GOT3 (cell line): Measurements from ENCODE around the gene SORCS3.

Source experiments
- DNase-seq: peaks from one replicate; lab custom pipeline; 2025; ENCODE audit warnings: mixed read lengths; lab: John Stamatoyannopoulos, UW

The SORCS3 gene

DNA sequence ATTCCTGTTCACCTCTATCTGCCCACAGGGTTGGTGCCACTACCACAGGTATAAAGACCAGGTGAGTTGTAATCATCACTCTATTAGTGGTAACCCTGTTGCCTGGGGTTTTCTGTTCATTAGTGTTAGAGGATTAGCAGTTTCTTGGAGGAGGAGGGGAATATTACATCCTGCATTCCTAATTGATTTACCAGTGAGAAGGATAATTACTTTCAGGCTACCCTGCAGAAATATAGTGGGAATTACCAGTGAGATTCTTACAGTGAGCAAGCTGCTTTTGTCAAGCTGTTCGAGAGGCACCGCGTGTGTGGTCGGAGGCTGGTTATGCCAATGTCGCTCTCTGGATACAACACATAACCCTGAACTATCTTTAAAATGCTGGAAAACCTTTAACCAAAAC is 280.7 kb downstream of the SORCS3 start:
- DNase-seq, result no peak

DNA sequence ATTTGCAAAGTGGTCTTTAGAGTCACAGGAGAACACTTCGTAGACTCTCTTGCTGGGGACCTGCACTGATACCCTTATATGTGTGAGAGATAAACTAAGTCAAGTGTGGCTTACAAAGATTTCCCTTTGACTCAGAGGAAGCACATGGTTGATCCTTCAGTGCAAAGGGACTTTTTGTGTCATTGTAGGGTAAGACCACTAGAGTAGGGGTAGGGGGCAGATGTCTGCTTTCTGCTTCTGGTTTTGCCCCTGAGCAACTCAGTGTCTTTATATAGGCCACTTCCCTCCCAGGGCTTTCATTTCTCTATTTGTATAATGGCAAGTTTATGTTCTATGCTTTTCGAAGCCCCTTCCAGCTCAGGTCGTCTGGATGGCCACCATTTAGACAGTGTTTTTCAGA is 281.7 kb downstream of the SORCS3 start:
- DNase-seq, result no peak

- DNase-seq, result no peak
Observed at GRCh38 chr10:104923501-104923900, 282.4 kb downstream of the SORCS3 start.

- DNase-seq, result no peak
Observed at GRCh38 chr10:104924101-104924795, 283.2 kb downstream of the SORCS3 start.

DNA sequence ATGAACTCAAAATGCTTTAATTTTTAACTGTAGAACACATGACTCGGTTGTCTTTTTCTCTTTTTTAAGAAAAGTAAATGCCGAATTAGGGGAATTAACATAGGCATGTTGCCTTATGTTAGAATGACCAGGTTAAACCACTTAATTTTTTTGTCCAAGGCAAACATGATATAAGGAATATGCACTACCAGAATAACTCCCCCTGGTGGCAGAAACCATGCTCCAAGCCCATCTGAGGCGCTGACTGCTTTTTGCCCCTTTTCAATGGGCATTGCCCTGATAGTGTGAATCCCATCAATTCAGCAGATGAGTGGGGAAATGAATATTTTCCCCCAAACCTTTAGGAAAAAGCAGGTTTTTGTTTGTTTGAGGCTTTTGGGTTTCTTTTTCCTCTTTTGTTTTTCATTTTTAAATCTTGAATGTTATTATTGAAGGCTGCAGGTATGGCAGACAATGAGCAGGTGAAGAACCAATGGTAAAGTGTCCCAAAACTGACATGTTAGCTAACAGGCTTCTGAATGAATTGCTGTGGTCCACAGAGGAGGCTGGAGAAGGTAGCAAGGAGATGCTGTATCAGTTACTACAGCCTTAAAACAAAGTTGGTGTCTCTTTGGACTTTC is 284.3 kb downstream of the SORCS3 start:
- DNase-seq, result no peak

- no peak for DNase-seq
Observed at GRCh38 chr10:104928734-104929133, 287.6 kb downstream of the SORCS3 start.

DNA sequence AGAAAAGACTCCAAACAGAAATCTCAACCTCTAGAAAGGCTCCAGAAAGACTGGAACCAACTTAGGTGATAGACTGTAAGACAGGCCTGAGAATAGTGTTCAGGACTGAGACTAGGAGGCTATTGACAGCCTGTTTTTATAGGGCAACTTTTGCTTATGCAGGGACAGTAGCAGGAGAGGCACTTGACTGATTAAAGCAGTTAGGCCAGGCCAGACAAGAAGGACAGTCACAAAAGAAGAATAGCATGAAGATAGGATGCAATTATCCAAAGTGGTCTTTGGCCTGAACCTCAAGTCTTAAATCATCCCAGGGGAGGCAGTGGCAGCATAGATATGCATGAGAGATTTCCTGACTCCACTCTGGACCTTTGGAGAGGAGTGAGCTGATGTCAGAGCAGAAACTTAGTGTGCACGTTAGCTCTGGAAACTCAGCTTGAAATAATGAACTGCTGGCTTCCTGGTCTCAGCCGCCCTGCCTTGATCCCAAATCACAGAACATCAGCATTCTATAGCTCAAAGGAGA is 290.6 kb downstream of the SORCS3 start:
- DNase-seq, result no peak

- no peak for DNase-seq
Observed at GRCh38 chr10:104935656-104936055, 294.6 kb downstream of the SORCS3 start.

DNA sequence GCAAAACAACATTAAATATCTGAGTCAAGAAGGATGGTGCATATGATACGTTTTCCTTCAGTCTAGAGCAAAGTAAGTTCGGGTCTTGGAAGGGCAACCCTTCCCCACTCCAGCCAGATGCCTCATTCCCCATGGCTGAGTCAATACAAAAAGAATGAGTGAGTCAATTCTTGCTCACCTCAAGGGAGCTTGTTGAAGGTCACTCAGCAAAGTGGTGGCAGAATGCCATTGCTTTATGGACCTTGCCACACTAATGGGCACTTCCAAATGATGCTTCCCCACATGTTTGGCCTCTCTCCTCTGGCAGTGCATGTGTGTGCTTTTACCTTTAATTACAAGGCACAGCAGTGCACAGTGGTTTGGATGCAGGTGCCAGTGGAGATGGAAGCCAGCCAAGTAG is 296.5 kb downstream of the SORCS3 start:
- peak; percentile 21 for DNase-seq

- no peak for DNase-seq
Observed at GRCh38 chr10:104938031-104938430, 296.9 kb downstream of the SORCS3 start.

GRCh38 chr10:104941662-104942061 is 300.6 kb downstream of the SORCS3 start:
- DNase-seq, result no peak

DNA sequence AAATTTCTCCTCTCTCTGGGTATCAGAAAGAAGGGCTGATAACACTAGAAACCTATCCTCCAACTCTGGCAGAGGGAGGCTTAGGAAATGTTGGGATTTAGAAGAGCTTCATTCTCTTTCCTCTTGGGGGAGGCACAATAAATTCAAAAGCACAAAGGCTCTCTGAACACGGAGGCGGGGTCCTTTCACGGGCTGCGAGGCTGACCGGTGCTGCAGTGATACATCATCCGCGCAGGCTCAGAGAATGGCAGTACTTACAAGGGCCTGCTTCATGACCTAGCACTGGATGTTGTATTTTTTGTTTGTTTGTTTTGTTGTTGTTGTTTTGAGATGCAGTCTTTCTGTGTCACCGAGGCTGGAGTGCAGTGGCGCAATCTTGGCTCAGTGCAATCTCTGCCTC is 306.2 kb downstream of the SORCS3 start:
- DNase-seq, result no peak

GRCh38 chr10:104957178-104957841 is 316.2 kb downstream of the SORCS3 start:
- DNase-seq, result no peak

DNA sequence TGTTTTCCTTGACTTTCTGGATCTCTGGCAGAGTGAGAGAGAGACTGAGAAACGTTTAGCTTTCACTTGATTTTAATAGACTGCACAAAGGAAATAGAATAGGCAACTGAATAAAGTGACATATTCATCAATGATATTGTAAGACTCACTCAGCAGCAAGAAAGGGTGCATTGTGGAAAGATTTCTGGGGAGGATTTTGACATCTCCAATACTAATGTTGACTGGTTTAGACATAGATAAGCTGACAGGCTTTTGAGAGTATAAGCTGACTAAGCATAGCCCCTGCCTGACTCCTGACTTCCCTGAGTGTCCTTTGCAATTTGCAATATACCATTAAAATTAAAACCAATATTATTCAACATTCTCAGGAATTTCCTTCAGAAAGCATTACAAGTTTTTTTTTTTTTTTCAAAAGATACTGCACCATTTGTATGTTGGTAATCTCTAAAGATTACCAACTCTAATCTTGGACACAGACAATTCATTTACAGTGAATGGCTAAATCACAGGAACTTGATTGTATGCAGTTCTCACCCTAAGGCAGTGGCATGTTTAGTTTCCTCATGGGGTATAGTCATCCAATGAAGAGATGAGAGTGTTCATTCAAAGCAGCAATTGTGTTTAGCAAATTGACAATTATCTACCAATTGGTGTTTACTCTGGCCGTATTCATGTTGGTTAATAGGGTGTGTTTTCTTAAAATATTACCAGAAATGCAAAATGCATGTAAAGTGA is 325.6 kb downstream of the SORCS3 start:
- DNase-seq, result no peak

DNA sequence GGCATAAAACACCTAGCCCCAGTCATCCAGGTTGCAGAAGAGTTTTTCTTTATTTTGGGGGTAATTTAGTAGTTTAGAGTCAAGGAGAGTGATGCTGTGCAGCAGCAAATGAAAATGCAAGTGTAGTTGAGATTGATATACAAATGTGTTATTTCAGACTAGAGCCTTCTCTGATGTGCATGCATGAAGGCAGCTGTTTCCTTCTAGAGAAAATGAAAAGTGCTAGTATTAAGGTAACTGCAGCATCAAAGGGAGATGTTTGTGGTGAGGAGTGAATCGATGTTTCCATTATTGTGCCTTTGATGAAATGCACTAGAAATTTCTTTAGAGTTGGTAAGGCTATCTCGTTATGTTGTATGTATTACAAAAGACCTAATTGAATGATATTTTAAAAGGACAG is 339.3 kb downstream of the SORCS3 start:
- no peak for DNase-seq

GRCh38 chr10:104981995-104982394 is 340.9 kb downstream of the SORCS3 start:
- DNase-seq, result no peak

DNA sequence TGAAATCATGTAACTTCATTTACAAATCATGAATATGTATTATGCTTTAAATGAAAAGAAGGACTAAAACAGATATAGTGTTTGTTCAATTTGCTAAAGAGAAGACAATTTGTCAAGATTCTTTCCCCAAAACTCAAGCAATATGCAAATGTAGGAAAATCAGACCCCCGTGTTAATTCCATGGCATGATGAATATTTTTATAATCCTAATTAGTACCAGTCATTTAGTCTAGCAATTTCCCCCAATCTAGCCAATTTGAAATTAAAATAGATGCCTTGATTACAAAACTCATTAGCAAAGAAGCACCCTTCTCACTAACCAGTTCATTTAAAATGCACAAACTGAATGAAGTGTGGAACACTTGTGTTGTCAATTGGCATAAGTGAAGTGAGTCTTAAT is 347.6 kb downstream of the SORCS3 start:
- DNase-seq, result no peak

DNA sequence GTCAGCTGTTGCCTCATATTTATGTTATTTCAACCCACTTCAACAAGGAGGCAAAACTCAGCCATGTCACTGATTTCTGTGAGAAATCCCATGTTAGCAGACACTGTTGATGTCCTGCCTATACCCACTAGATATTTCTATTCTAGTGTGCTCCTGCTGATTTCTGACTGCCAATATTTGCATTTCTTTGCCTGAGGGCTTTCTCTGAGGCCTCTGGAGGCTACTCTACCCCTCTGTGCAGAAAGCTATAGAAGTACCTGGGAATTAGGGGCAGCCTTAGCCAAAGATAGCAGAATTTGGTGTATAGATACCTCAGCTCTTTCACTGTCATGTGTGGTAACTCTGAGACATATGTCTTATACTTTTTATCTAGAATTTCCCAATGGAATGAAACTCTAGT is 348.8 kb downstream of the SORCS3 start:
- no peak for DNase-seq

- no peak for DNase-seq
Observed at GRCh38 chr10:104993085-104993484, 352.0 kb downstream of the SORCS3 start.

DNA sequence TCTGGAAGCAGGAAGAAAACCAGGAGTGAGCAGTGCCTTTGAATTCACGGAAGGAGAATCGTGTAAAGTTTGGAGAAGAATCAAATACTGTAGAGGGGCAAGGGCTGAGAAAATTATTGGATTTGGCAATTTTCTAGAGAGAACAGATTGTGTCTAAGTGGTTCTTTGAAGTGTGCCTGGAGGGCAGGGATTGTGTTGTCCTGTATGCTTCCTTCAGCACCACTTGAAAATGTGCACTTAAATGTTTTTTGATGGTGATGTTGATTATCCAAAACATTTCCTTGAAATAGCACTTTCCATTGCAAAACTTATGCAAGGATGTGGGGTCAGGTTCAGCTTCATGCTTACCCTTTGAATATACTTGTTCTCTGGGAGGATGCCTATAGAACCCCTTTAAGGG is 360.2 kb downstream of the SORCS3 start:
- DNase-seq, result no peak

- no peak for DNase-seq
Observed at GRCh38 chr10:105010411-105011121, 369.5 kb downstream of the SORCS3 start.

DNA sequence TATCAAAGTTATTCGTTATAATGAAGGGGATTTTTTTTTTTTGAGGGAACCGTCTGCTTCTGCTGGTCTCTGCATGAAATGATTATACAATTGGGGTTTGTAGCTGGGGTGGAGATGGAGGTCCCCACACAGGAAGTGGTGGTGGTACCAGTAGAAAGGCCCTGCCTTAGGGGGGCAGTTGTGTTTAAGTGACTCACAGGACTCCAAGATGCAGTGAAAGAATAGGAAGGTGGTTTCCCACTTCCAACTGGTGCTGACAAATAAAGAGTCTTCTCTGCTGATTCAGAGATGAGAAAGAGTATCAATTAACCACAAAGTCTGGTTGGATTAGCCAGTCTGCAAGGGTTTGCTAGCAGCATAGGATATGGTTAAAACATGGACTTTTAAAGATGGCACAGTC is 376.0 kb downstream of the SORCS3 start:
- DNase-seq, result no peak
